HCT116 (cell line): ENCODE data around the gene MEAK7. TPM values are rescaled to one million over a fixed set of nuclear protein-coding genes. Genes with fewer than 3 reads are reported as not detected.
A peak's percentile ranks its signal among the peaks of the same experiment; 100 is the strongest.

Source experiments
- ATAC-seq: fragments of 200-7000 bp; cut with Tn5 transposase; 2 replicates; pipeline ENCODE4 v1.9.1; 2020; ENCODE audit warnings: mild to moderate bottlenecking, moderate library complexity
- BruUV-seq: library from RNA; stranded (reverse); fragments of 400-500 nt; replicated peaks from 2 replicates; lab custom pipeline; 2021; lab: Mats Ljungman, UMichigan
- CTCF ChIA-PET: fragments of 300-600 bp; sonication (Branson Sonifier 250); formaldehyde crosslinking; loops from one replicate; lab custom pipeline; 2021; ENCODE audit warnings: antibody characterized with exemption; lab: Charles Lee
- POLR2A ChIA-PET: fragments of 300-600, 350-600 bp; sonication (Branson Sonifier 250); formaldehyde crosslinking; loops from one replicate; lab custom pipeline; 2021; ENCODE audit warnings: antibody characterized with exemption; lab: Charles Lee
- RAD21 ChIA-PET, 2 experiments: fragments of 300-600 bp; sonication (Branson Sonifier 250); formaldehyde crosslinking; loops; one replicate each; lab custom pipeline; 2023; ENCODE audit warnings: low total read pairs in 2 of 2; ENCODE audit not compliant: uncharacterized antibody in 2 of 2, unreplicated experiment in 2 of 2, low non-redundant PET in 1 of 2; lab: Charles Lee
- DNase-seq: peaks from one replicate; pipeline ENCODE4 v3.0.0-alpha.2; 2010; ENCODE audit warnings: low read depth, low spot score
- H2AFZ ChIP-seq: fragments of 200-600 bp; shearing (Covaris generic), sonication (generic); 2 replicates; pipeline ENCODE4 v1.6.1; 2017; ENCODE audit warnings: low read depth, mixed run types, mixed read lengths, antibody characterized with exemption, low read length; ENCODE audit not compliant: poor library complexity, severe bottlenecking
- H3K27ac ChIP-seq: 2 replicates; pipeline ENCODE4 v1.5.1; 2012; ENCODE audit warnings: low read depth, low read length
- H3K27me3 ChIP-seq: fragments of 200-600 bp; sonication (generic); 2 replicates; pipeline ENCODE4 v1.6.1; 2016; ENCODE audit warnings: mixed run types, low read length, mixed read lengths; ENCODE audit not compliant: insufficient read depth
- H3K36me3 ChIP-seq, 2 experiments: fragments of 200-500 bp in 1 of 2; fragments of 200-600 bp in 1 of 2; sonication (Bioruptor generic) in 1 of 2; sonication (generic) in 1 of 2; 2 replicates each; pipeline versions ENCODE4 v1.5.1 to v1.6.1; 2014 to 2016; ENCODE audit warnings: low read length in 2 of 2, inconsistent platforms in 1 of 2, mixed read lengths in 1 of 2, mixed run types in 1 of 2; ENCODE audit not compliant: insufficient read depth in 2 of 2, control insufficient read depth in 1 of 2
- H3K4me1 ChIP-seq, 2 experiments: fragments of 200-600 bp in 1 of 2; sonication (generic) in 1 of 2; 2 replicates each; pipeline versions ENCODE4 v1.5.1 to v1.6.1; 2012 to 2017; ENCODE audit warnings: low read length in 2 of 2, inconsistent platforms in 1 of 2, mild to moderate bottlenecking in 1 of 2, mixed read lengths in 1 of 2, mixed run types in 1 of 2, moderate library complexity in 1 of 2; ENCODE audit not compliant: insufficient read depth in 2 of 2, control insufficient read depth in 1 of 2
- H3K4me2 ChIP-seq: fragments of 200-600 bp; sonication (generic); 2 replicates; pipeline ENCODE4 v1.6.1; 2017; ENCODE audit warnings: mixed run types, low read length, mixed read lengths
- H3K4me3 ChIP-seq, 2 experiments: fragments of 200-600 bp in 1 of 2; sonication (generic) in 1 of 2; replicated peaks in 1 of 2; 2 replicates each; pipeline ENCODE4 v1.5.1; 2011 to 2016; ENCODE audit warnings: low read length in 2 of 2, control low read depth in 1 of 2, low read depth in 1 of 2, mild to moderate bottlenecking in 1 of 2, mixed read lengths in 1 of 2, mixed run types in 1 of 2
- H3K79me2 ChIP-seq: fragments of 200-600 bp; sonication (generic); 2 replicates; pipeline ENCODE4 v1.6.1; 2017; ENCODE audit warnings: mild to moderate bottlenecking, mixed run types, low read length, moderate library complexity, mixed read lengths; ENCODE audit not compliant: insufficient read depth
- H3K9ac ChIP-seq: fragments of 200-600 bp; sonication (generic); 2 replicates; pipeline ENCODE4 v1.6.1; 2016; ENCODE audit warnings: low read length, mixed read lengths
- H3K9me2 ChIP-seq: fragments of 200-600 bp; sonication (generic), shearing (Covaris generic); 2 replicates; pipeline ENCODE4 v1.6.1; 2017; ENCODE audit warnings: mixed run types, mild to moderate bottlenecking, moderate library complexity; ENCODE audit not compliant: insufficient read depth
- H3K9me3 ChIP-seq, 2 experiments: fragments of 200-500 bp in 1 of 2; fragments of 200-600 bp in 1 of 2; sonication (Bioruptor generic) in 1 of 2; sonication (generic) in 1 of 2; 2 replicates each; pipeline ENCODE4 v1.6.1; 2014 to 2017; ENCODE audit warnings: low read length in 2 of 2, mixed read lengths in 2 of 2, inconsistent platforms in 1 of 2, low read depth in 1 of 2, mild to moderate bottlenecking in 1 of 2, mixed run types in 1 of 2, moderate library complexity in 1 of 2; ENCODE audit not compliant: control insufficient read depth in 1 of 2, insufficient read depth in 1 of 2
- H4K20me1 ChIP-seq: fragments of 200-600 bp; sonication (generic), shearing (Covaris generic); 2 replicates; pipeline ENCODE4 v1.6.1; 2017; ENCODE audit warnings: mixed run types, mild to moderate bottlenecking, moderate library complexity; ENCODE audit not compliant: insufficient read depth
- CBX3 ChIP-seq: IDR thresholded peaks from 2 replicates; pipeline ENCODE4 v1.6.1; 2012; ENCODE audit warnings: low read depth
- ELF1 ChIP-seq: IDR thresholded peaks from 2 replicates; pipeline ENCODE4 v1.6.1; 2012; ENCODE audit warnings: low read depth, borderline replicate concordance
- EZH2phosphoT487 ChIP-seq: fragments of 200-600 bp; IDR thresholded peaks from 2 replicates; pipeline ENCODE4 v1.6.1; 2018; ENCODE audit warnings: antibody characterized with exemption, borderline replicate concordance
- JUND ChIP-seq: IDR thresholded peaks from 2 replicates; pipeline ENCODE4 v1.6.1; 2012
- POLR2A ChIP-seq: IDR thresholded peaks from 2 replicates; pipeline ENCODE4 v1.7.0; 2011; ENCODE audit warnings: borderline replicate concordance; ENCODE audit not compliant: insufficient read depth, insufficient read length; ENCODE audit errors: extremely low read depth
- POLR2AphosphoS5 ChIP-seq: IDR thresholded peaks from 2 replicates; pipeline ENCODE4 v1.6.1; 2011; ENCODE audit warnings: mild to moderate bottlenecking, low read depth, low read length, moderate library complexity
- REST ChIP-seq: IDR thresholded peaks from 2 replicates; pipeline ENCODE4 v1.6.1; 2012; ENCODE audit warnings: low read depth
- SP1 ChIP-seq: IDR thresholded peaks from 2 replicates; pipeline ENCODE4 v1.6.1; 2012; ENCODE audit warnings: low read depth
- SRF ChIP-seq: IDR thresholded peaks from 2 replicates; pipeline ENCODE4 v1.6.1; 2012; ENCODE audit warnings: low read depth
- intact Hi-C: fragments of 100-400 bp; cut with micrococcal nuclease; formaldehyde crosslinking; loops from 2 replicates; pipeline ENCODE4 v1.10.0; 2022
- total RNA-seq: library from RNA; stranded (reverse); gene quantifications from one replicate; pipeline ENCODE4 v1.2.1, GENCODE V29; 2021; ENCODE audit not compliant: unreplicated experiment

MEAK7 gene
- total RNA-seq, 1 experiment from 2014 or later: 32.2 TPM

- Histone ChIP-seq H2AFZ (no peak overlapping the region), H3K9me3 (no peaks in the 10 kb centered on the region)
- no peak for DNase-seq
- intact Hi-C loops: loop anchor here (10.0 kb wide), 1 partner anchor 552 kb away; the partner anchor contains the start of gene OSGIN1
- TF ChIP-seq JUND: no peak
- TF ChIP-seq REST: no peak
- no peak for TF ChIP-seq SRF
- TF ChIP-seq CBX3: no peak
- TF ChIP-seq POLR2A: no peak
- TF ChIP-seq POLR2AphosphoS5: no peak
- no peak for TF ChIP-seq SP1
- TF ChIP-seq ELF1: no peak
- no peak for TF ChIP-seq EZH2phosphoT487
- TF ChIP-seq, all 23 proteins: peak for 0
- Histone ChIP-seq H3K9ac (no peak overlapping the region), H3K4me3 (no peak overlapping the region), H3K4me2 (peak overlapping the region; percentile 95; the same call in 1 of the 2 replicates), H3K9me2 (no peaks in the 10 kb centered on the region), H3K27ac (no peak overlapping the region), H3K36me3 (no peaks in the 10 kb centered on the region; a peak in 1 of 4 replicates), H3K4me1 (peaks cover 29 to 54% of the 10 kb centered on the region in 2 experiments), H3K79me2 (peaks cover 18% of the 10 kb centered on the region), H4K20me1 (no peaks in the 10 kb centered on the region), H3K27me3 (no peaks in the 10 kb centered on the region)
- RAD21 ChIA-PET: interaction anchor here (0.6 to 2.1 kb wide), 5 partner anchors 13 to 230 kb away, joined by 4 to 10 read pairs (median 6); no protein-coding TSS in a partner anchor
- CTCF ChIA-PET: interaction anchor here (0.7 to 3.1 kb wide), 22 partner anchors 9 to 551 kb away, joined by 3 to 40 read pairs (median 6); partner anchors contain the start of genes COTL1 and TAF1C
- BruUV-seq: no TSS peak
- POLR2A ChIA-PET: interaction anchor here (1.3 to 1.5 kb wide), 3 partner anchors 112 to 391 kb away, joined by 3 to 5 read pairs (median 5); partner anchors contain the start of gene MBTPS1
- ATAC-seq: no peak
Observed at GRCh38 chr16:84507011-84507982, 2.8 kb upstream of the MEAK7 start.
